B cell (primary cell): ENCODE measurements around the gene KCNH6. TPM values are rescaled to one million over a fixed set of nuclear protein-coding genes. Genes with fewer than 3 reads are reported as not detected.

Source experiments
- ATAC-seq: fragments of 200-7000 bp; cut with Tn5 transposase; one replicate; pipeline ENCODE4 v1.10.0; 2021; ENCODE audit warnings: low read depth, mild to moderate bottlenecking, moderate number of reproducible peaks, moderate library complexity
- CTCF ChIA-PET: fragments of 350-600 bp; sonication (Branson Sonifier 250); formaldehyde crosslinking; loops from one replicate; lab custom pipeline; 2021; ENCODE audit warnings: antibody characterized with exemption, inconsistent platforms; lab: Charles Lee
- POLR2A ChIA-PET: fragments of 350-600 bp; sonication (Branson Sonifier 250); formaldehyde crosslinking; loops from one replicate; lab custom pipeline; 2021; ENCODE audit warnings: antibody characterized with exemption; lab: Charles Lee
- DNase-seq: peaks from one replicate; pipeline ENCODE4 v3.0.0; 2013
- H2AFZ ChIP-seq: 2 replicates; pipeline ENCODE4 v1.6.1; 2012; ENCODE audit warnings: mild to moderate bottlenecking, low read depth, low read length; ENCODE audit not compliant: insufficient read depth, poor library complexity, severe bottlenecking
- H3K27ac ChIP-seq, 2 donors: 1 replicate in 1 of 2; 2 replicates in 1 of 2; pipeline ENCODE4 v1.5.1; 2012 to 2013; ENCODE audit warnings: low read length in 2 of 2, mild to moderate bottlenecking in 2 of 2, moderate library complexity in 1 of 2
- H3K27me3 ChIP-seq, 4 experiments: fragments of 200-600 bp in 1 of 4; sonication (generic) in 1 of 4; replicated peaks in 1 of 4; 1 replicate in 2 of 4; 2 replicates in 2 of 4; pipeline versions ENCODE4 v1.6.1 to v1.7.0; 2013 to 2016; ENCODE audit warnings: low read length in 3 of 4, mild to moderate bottlenecking in 2 of 4, mixed read lengths in 1 of 4, moderate library complexity in 1 of 4; ENCODE audit not compliant: insufficient read depth in 4 of 4, control insufficient read depth in 3 of 4; ENCODE audit errors: control extremely low read depth in 1 of 4
- H3K36me3 ChIP-seq, 2 experiments: replicated peaks in 1 of 2; 1 replicate in 1 of 2; 2 replicates in 1 of 2; pipeline versions ENCODE4 v1.6.1 to v1.7.1; 2013; ENCODE audit warnings: low read length in 1 of 2; ENCODE audit not compliant: insufficient read depth in 2 of 2, control insufficient read depth in 1 of 2; ENCODE audit errors: control extremely low read depth in 1 of 2, extremely low read depth in 1 of 2
- H3K4me1 ChIP-seq, 2 donors: fragments of 200-600 bp in 1 of 2; sonication (generic) in 1 of 2; 1 replicate in 1 of 2; 2 replicates in 1 of 2; pipeline versions ENCODE4 v1.5.1 to v1.6.1; 2013 to 2017; ENCODE audit warnings: low read length in 2 of 2; ENCODE audit not compliant: control insufficient read depth in 2 of 2, insufficient read depth in 2 of 2
- H3K4me2 ChIP-seq: replicated peaks from 2 replicates; pipeline ENCODE3; 2012; ENCODE audit warnings: mild to moderate bottlenecking, low read depth, low read length; ENCODE audit not compliant: poor library complexity, severe bottlenecking
- H3K4me3 ChIP-seq, 5 experiments: fragments of 200-600 bp in 1 of 5; sonication (generic) in 1 of 5; 1 replicate in 3 of 5; 2 replicates in 2 of 5; pipeline versions ENCODE4 v1.5.1 to v1.7.0; 2011 to 2016; ENCODE audit warnings: low read length in 4 of 5, mild to moderate bottlenecking in 4 of 5, low read depth in 2 of 5, control low read depth in 1 of 5, moderate library complexity in 1 of 5; ENCODE audit not compliant: insufficient read depth in 1 of 5; ENCODE audit errors: control extremely low read depth in 1 of 5, extremely low read depth in 1 of 5
- H3K79me2 ChIP-seq: fragments of 200-600 bp; sonication (generic); one replicate; pipeline ENCODE4 v1.6.0; 2016; ENCODE audit warnings: low read length; ENCODE audit not compliant: control insufficient read depth, insufficient read depth
- H3K9ac ChIP-seq: fragments of 200-600 bp; sonication (generic); 2 replicates; pipeline ENCODE4 v1.6.1; 2017; ENCODE audit warnings: mild to moderate bottlenecking, low read length, moderate library complexity
- H3K9me3 ChIP-seq, 3 donors: one replicate each; pipeline versions ENCODE4 v1.6.1 to v1.7.1; 2013; ENCODE audit warnings: low read length in 2 of 3; ENCODE audit not compliant: control insufficient read depth in 2 of 3, insufficient read depth in 1 of 3; ENCODE audit errors: control extremely low read depth in 1 of 3
- H4K20me1 ChIP-seq: 2 replicates; pipeline ENCODE4 v1.6.0; 2012; ENCODE audit warnings: mild to moderate bottlenecking, low read length; ENCODE audit not compliant: insufficient read depth, control insufficient read depth, poor library complexity, severe bottlenecking
- H3K27ac Mint-ChIP-seq: one replicate; pipeline ENCODE4 v1.8.0; 2021; ENCODE audit warnings: mixed read lengths
- H3K27me3 Mint-ChIP-seq: one replicate; pipeline ENCODE4 v1.8.0; 2021; ENCODE audit warnings: mixed read lengths
- H3K4me1 Mint-ChIP-seq: one replicate; pipeline ENCODE4 v1.8.0; 2021; ENCODE audit warnings: mixed read lengths
- H3K4me3 Mint-ChIP-seq: one replicate; pipeline ENCODE4 v1.8.0; 2021; ENCODE audit warnings: mixed read lengths
- H3K9me3 Mint-ChIP-seq: one replicate; pipeline ENCODE4 v1.8.0; 2022; ENCODE audit warnings: mixed read lengths; ENCODE audit not compliant: insufficient read depth
- CTCF ChIP-seq: fragments of 200-600 bp; IDR thresholded peaks from one replicate; pipeline ENCODE4 v1.8.0; 2022; ENCODE audit warnings: antibody characterized with exemption, mild to moderate bottlenecking
- EZH2 ChIP-seq: IDR thresholded peaks from 2 replicates; pipeline ENCODE4 v1.6.1; 2012; ENCODE audit warnings: borderline replicate concordance, low read depth, mild to moderate bottlenecking, moderate library complexity, low read length; ENCODE audit not compliant: insufficient read depth, poor library complexity, severe bottlenecking
- WGBS: methylation state at CpG from one replicate; pipeline ENCODE4 v1.1.5; 2013; ENCODE audit warnings: missing lambda C conversion rate; ENCODE audit not compliant: insufficient coverage; 5-methylcytosine and 5-hydroxymethylcytosine counted together
- intact Hi-C: fragments of 100-400 bp; cut with micrococcal nuclease; formaldehyde crosslinking; loops from one replicate; pipeline ENCODE4 v1.10.0; 2022
- polyA plus RNA-seq: library from polyadenylated mRNA; depleted of rRNA; stranded (reverse); fragments of >200 nt; gene quantifications from 2 replicates; pipeline ENCODE4 v1.2.3, GENCODE V29; 2012
- small RNA-seq: library from RNA; depleted of rRNA; stranded (forward); fragments of <200 nt; gene quantifications from one replicate; pipeline ENCODE3, GENCODE V24; 2012; ENCODE audit warnings: low replicate concordance, low read depth; ENCODE audit not compliant: insufficient read length
- total RNA-seq, 2 donors: library from RNA; stranded (reverse); fragments of 120-200 nt in 1 of 2; gene quantifications; 1 replicate in 1 of 2; 2 replicates in 1 of 2; pipeline versions ENCODE4 v1.2.3 to v1.2.4, GENCODE V29; 2013 to 2022

KCNH6 gene
- total and polyA plus RNA-seq, 2 donors (not counting 1 experiment from before 2014, with no cell fraction given): not detected

DNA sequence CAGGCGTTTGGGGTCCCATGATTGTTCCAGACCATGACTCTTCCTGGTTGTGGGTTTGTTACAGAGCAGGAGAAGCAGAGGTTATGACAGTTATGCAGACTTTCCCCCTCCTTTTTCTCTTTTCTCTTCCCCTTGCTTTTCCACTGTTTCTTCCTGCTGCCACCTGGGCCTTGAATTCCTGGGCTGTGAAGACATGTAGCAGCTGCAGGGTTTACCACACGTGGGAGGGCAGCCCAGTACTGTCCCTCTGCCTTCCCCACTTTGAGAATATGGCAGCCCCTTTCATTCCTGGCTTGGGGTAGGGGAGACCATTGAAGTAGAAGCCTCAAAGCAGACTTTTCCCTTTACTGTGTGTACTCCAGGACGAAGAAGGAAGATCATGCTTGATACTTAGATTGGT is 69.6 kb downstream of the KCNH6 start:
- Mint-ChIP-seq H3K27me3 (no peaks in the 10 kb centered on the region), H3K27ac (no peak overlapping the region), H3K4me1 (no peaks in the 10 kb centered on the region), H3K4me3 (no peak overlapping the region), H3K9me3 (no peaks in the 10 kb centered on the region)
- no peak overlapping the region for H2AFZ ChIP-seq
- ATAC-seq (no peak), DNase-seq (no peak)
- H3K27me3 ChIP-seq: no peaks in the 10 kb centered on the region
- no peak overlapping the region for H3K4me2 ChIP-seq
- ChIA-PET CTCF (interaction anchor here (0.6 to 1.6 kb wide), 4 partner anchors 13 to 273 kb away, joined by 3 to 6 read pairs (median 3); no protein-coding TSS in a partner anchor), POLR2A (no interaction called here)
- H4K20me1 ChIP-seq: no peaks in the 10 kb centered on the region
- WGBS: 100% methylated on average over 2 of the region's 3 CpGs
- H3K79me2 ChIP-seq: no peaks in the 10 kb centered on the region
- H3K9me3 ChIP-seq: no peaks in the 10 kb centered on the region
- intact Hi-C loops: no loop called here
- no peak overlapping the region for H3K4me3 ChIP-seq
- H3K36me3 ChIP-seq: peaks cover 4 to 35% of the 10 kb centered on the region in 2 experiments
- H3K9ac ChIP-seq: no peak overlapping the region
- no peaks in the 10 kb centered on the region for H3K4me1 ChIP-seq
- TF ChIP-seq EZH2 (no peak), CTCF (no peak)
- H3K27ac ChIP-seq: no peak overlapping the region

- DNase-seq (no peak), ATAC-seq (no peak)
- intact Hi-C loops: no loop called here
- no peak overlapping the region for H3K27ac ChIP-seq
- H3K4me3 ChIP-seq: no peak overlapping the region
- peaks cover 2 to 4% of the 10 kb centered on the region in 2 donors for H3K4me1 ChIP-seq
- TF ChIP-seq CTCF (no peak), EZH2 (no peak)
- no peak overlapping the region for H2AFZ ChIP-seq
- 100% methylated on average over 1 of the region's 3 CpGs for WGBS
- peaks cover 7% of the 10 kb centered on the region for H3K79me2 ChIP-seq
- H4K20me1 ChIP-seq: no peaks in the 10 kb centered on the region
- peaks cover 4% of the 10 kb centered on the region for H3K4me1 Mint-ChIP-seq
- H3K27me3 Mint-ChIP-seq: no peaks in the 10 kb centered on the region
- H3K9ac ChIP-seq: no peak overlapping the region
- POLR2A ChIA-PET: no interaction called here
- no peaks in the 10 kb centered on the region for H3K9me3 Mint-ChIP-seq
- no peak overlapping the region for H3K4me2 ChIP-seq
- H3K4me3 Mint-ChIP-seq: no peak overlapping the region
- no peak overlapping the region for H3K27ac Mint-ChIP-seq
- peaks cover 0 to 18% of the 10 kb centered on the region in 2 experiments for H3K36me3 ChIP-seq
- H3K9me3 ChIP-seq: no peaks in the 10 kb centered on the region
- CTCF ChIA-PET: no interaction called here
- H3K27me3 ChIP-seq: no peaks in the 10 kb centered on the region
Measured at GRCh38 chr17:63595132-63595531, 72.0 kb downstream of the KCNH6 start.

Small RNAs within 50 kb of the gene (small RNA-seq; reads per million reads assigned to genes)
- not detected for gene RNU6-288P

Other genes starting within 250 kb of the KCNH6 start
- 3.6 and 4.9 TPM in 2 replicates for gene CYB561, start 77.1 kb upstream of the KCNH6 start, total RNA-seq
- 3.5 and 6.2 TPM in 2 replicates for gene CYB561, start 77.1 kb upstream of the KCNH6 start, polyA plus RNA-seq
- gene ACE, start 46.3 kb upstream of the KCNH6 start, total RNA-seq: 0.67 and 1.4 TPM in 2 replicates
- 0.71 and 2.6 TPM in 2 replicates for gene ACE, start 46.3 kb upstream of the KCNH6 start, polyA plus RNA-seq
- gene DCAF7, start 27.1 kb downstream of the KCNH6 start, total RNA-seq: 84.7 and 84.8 TPM in 2 replicates
- gene DCAF7, start 27.1 kb downstream of the KCNH6 start, polyA plus RNA-seq: 44.5 and 55.1 TPM in 2 replicates
- 15.9 and 17.2 TPM in 2 replicates for gene TACO1, start 77.5 kb downstream of the KCNH6 start, total RNA-seq
- gene TACO1, start 77.5 kb downstream of the KCNH6 start, polyA plus RNA-seq: 5.8 and 9.7 TPM in 2 replicates
- gene MAP3K3, start 99.1 kb downstream of the KCNH6 start, total RNA-seq: 74.7 and 80.0 TPM in 2 replicates
- gene MAP3K3, start 99.1 kb downstream of the KCNH6 start, polyA plus RNA-seq: 49.1 and 53.8 TPM in 2 replicates
- gene LIMD2, start 176.8 kb downstream of the KCNH6 start, total RNA-seq: 575 and 587 TPM in 2 replicates
- 1,105 and 1,396 TPM in 2 replicates for gene LIMD2, start 176.8 kb downstream of the KCNH6 start, polyA plus RNA-seq
- gene STRADA, start 218.4 kb downstream of the KCNH6 start, total RNA-seq: 87.4 and 93.2 TPM in 2 replicates
- 45.2 and 48.1 TPM in 2 replicates for gene STRADA, start 218.4 kb downstream of the KCNH6 start, polyA plus RNA-seq